GM19238 (cell line): ENCODE results near the gene DAP.

ENCODE experiments used
- DNase-seq: peaks from one replicate; pipeline ENCODE4 v3.0.0; 2011; ENCODE audit warnings: low spot score; ENCODE audit not compliant: insufficient read length

Gene DAP

GRCh38 chr5:10695055-10695649 lies 65.9 kb downstream of the DAP start:
- peak; percentile 49 for DNase-seq

GRCh38 chr5:10691826-10692785 lies 68.9 kb downstream of the DAP start:
- no peak for DNase-seq

GRCh38 chr5:10690460-10691440 lies 70.3 kb downstream of the DAP start:
- no peak for DNase-seq

- no peak for DNase-seq
Observed at GRCh38 chr5:10689391-10690081, 71.5 kb downstream of the DAP start.

GRCh38 chr5:10688651-10689171 lies 72.3 kb downstream of the DAP start:
- DNase-seq, result no peak

GRCh38 chr5:10686890-10687289 lies 74.1 kb downstream of the DAP start:
- DNase-seq, result no peak

GRCh38 chr5:10685115-10685521 lies 75.9 kb downstream of the DAP start:
- DNase-seq, result no peak

GRCh38 chr5:10684303-10685086 lies 76.5 kb downstream of the DAP start:
- no peak for DNase-seq

- DNase-seq, result no peak
Observed at GRCh38 chr5:10682801-10683525, 78.1 kb downstream of the DAP start.

GRCh38 chr5:10681731-10682679 lies 79.0 kb downstream of the DAP start:
- DNase-seq, result no peak

GRCh38 chr5:10680876-10681481 lies 80.1 kb downstream of the DAP start:
- DNase-seq, result no peak

GRCh38 chr5:10679336-10679988 lies 81.6 kb downstream of the DAP start:
- no peak for DNase-seq

GRCh38 chr5:10678244-10678643 lies 82.8 kb downstream of the DAP start:
- no peak for DNase-seq

GRCh38 chr5:10677533-10677932 lies 83.5 kb downstream of the DAP start:
- no peak for DNase-seq

GRCh38 chr5:10676946-10677345 lies 84.1 kb downstream of the DAP start:
- no peak for DNase-seq

GRCh38 chr5:10676224-10676623 lies 84.8 kb downstream of the DAP start:
- no peak for DNase-seq

GRCh38 chr5:10675177-10675700 lies 85.8 kb downstream of the DAP start:
- no peak for DNase-seq
